ENCODE data around the gene PDZRN3.

PDZRN3 gene

DNA sequence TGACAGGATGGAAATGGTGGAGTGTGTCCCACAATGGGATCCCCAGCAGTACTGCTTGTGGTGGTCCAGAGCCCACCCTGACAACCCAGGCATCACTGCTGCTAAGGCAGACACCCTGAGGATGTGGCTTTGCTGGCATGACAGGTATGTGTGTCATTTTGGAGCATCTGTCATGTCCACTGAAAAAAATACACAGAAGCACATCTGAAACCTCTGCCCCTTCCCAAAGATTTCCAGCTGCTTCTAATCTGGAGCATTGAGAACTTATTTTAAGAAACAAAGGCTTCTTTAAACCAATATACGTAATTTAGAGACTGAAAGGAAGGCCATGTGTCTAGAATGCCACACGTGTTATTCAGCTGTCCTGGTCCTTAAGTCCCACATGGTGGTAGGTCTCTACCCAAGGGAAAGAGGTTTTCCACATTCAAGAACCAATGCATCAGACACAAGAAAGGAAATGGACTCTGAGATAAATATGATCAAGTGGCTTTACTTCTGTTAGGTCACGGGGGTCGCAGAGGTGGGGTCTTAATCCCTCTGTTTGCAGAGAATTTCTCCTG is 88.3 kb downstream of the PDZRN3 start:
- Histone ChIP-seq H3K4me1 (ENCODE audit: control insufficient read depth, insufficient read depth, low read length) (peaks cover 9% of the 10 kb centered on the region), H3K27me3 (ENCODE audit: control insufficient read depth, insufficient read depth, low read length) (no peaks in the 10 kb centered on the region), H3K4me2 (ENCODE audit: low read length) (no peak overlapping the region), H3K9ac (ENCODE audit: low read depth, low read length) (no peak overlapping the region), H3K4me3 (ENCODE audit: low read length) (no peak overlapping the region), H3K36me3 (ENCODE audit: insufficient read depth, low read length) (no peaks in the 10 kb centered on the region), H3K9me3 (replicated peaks; ENCODE audit: low read length) (no peaks in the 10 kb centered on the region)

DNA sequence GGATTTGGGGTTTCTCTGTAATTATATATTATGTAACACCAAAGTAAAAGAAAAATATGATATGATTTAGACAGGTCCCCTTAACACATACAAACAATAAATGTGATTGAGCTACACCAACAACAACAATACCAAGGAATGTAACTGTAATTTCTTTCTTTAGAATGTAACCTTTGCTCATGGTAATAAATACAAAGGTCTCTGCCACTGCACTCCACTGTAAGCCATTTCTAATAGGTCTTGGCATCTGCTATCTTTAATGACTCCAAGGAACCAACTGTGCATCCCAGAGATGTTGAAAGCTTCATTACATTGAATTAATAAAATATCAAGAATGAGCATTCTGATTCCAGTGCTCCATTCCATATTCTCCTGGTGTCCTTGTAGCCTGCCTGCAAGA is 88.8 kb downstream of the PDZRN3 start:
- Histone ChIP-seq H3K27me3 (ENCODE audit: control insufficient read depth, insufficient read depth, low read length) (no peaks in the 10 kb centered on the region), H3K4me2 (ENCODE audit: low read length) (no peak overlapping the region), H3K4me3 (ENCODE audit: low read length) (no peak overlapping the region), H3K36me3 (ENCODE audit: insufficient read depth, low read length) (no peaks in the 10 kb centered on the region), H3K9me3 (replicated peaks; ENCODE audit: low read length) (no peaks in the 10 kb centered on the region), H3K4me1 (ENCODE audit: control insufficient read depth, insufficient read depth, low read length) (peaks cover 4% of the 10 kb centered on the region), H3K9ac (ENCODE audit: low read depth, low read length) (no peak overlapping the region)

DNA sequence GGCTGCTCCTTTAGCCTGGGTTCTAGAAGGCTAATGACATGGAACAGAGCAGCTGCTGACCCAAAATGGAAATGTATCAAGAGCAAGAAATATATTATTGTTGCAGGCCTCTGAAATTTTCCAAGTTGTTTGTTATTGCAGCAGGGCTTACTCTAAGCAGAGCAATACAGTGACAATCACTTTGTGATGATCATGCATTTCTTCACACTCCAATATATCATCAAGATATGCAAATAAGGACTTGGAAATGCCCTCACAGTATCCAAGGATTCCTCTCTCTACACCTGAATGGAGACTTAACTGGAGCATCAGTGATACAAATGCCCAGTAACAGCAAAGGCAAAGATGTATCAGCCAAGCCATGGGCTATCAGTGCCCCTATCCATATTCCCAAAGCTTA is 89.6 kb downstream of the PDZRN3 start:
- H3K4me2 ChIP-seq (ENCODE audit: low read length): no peak overlapping the region
- H3K36me3 ChIP-seq (ENCODE audit: insufficient read depth, low read length): no peaks in the 10 kb centered on the region
- H3K4me1 ChIP-seq (ENCODE audit: control insufficient read depth, insufficient read depth, low read length): no peaks in the 10 kb centered on the region
- H3K4me3 ChIP-seq (ENCODE audit: low read length): no peak overlapping the region
- no peaks in the 10 kb centered on the region for H3K9me3 ChIP-seq (replicated peaks; ENCODE audit: low read length)
- H3K9ac ChIP-seq (ENCODE audit: low read depth, low read length): no peak overlapping the region
- H3K27me3 ChIP-seq (ENCODE audit: control insufficient read depth, insufficient read depth, low read length): no peaks in the 10 kb centered on the region

DNA sequence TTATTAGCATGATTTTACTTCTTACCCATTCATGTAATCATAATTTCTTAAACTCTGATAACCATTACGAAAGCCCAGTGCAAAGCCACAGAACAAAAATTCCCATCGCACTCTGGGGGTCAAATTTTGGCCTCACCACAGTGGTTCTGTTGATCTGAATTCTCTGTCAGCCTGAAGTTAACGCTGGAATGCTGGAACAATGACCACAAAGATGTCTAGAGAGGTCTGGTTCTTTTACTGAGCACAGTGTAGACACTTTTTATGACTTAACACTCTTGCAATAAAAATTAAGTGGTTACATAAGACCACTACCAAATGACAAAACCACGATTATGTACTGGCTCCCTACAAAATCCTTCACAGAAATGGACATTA is 94.7 kb downstream of the PDZRN3 start:
- H3K27me3 ChIP-seq (ENCODE audit: control insufficient read depth, insufficient read depth, low read length): no peaks in the 10 kb centered on the region
- no peak overlapping the region for H3K9ac ChIP-seq (ENCODE audit: low read depth, low read length)
- H3K4me3 ChIP-seq (ENCODE audit: low read length): no peak overlapping the region
- no peaks in the 10 kb centered on the region for H3K4me1 ChIP-seq (ENCODE audit: control insufficient read depth, insufficient read depth, low read length)
- H3K4me2 ChIP-seq (ENCODE audit: low read length): no peak overlapping the region
- H3K36me3 ChIP-seq (ENCODE audit: insufficient read depth, low read length): no peaks in the 10 kb centered on the region
- H3K9me3 ChIP-seq (replicated peaks; ENCODE audit: low read length): no peaks in the 10 kb centered on the region

DNA sequence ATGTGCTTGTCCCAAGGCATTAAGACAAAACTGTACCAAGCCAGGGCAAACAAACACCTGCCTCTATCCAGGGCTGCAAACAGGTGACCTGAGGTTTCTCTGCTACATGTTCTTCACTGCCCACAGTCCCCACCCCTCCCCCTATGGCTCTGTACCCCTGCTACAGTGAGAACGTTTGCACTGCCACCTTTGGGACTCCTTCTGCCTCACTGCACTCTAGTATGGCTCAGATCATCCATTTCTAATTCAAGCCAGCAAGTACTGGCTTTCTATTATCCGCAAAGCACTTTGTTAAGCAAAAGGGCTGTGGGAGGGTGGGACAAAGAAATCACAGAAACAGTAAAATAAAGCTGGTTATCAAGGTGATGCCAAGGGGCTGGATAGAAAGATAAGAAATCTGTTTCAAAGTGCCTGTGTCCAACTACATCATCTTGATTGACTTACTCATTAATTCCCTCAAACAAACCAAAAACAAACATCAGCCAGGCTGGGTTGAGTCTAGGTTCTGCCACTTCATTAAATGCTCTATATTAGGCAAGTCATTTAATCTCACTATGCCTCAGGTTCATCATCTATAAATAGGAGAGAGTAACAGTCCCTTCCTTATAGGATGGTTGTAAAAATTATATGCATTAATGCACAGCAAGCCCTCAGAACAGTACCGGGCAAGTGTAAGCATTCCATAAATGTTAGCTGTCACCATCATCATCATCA is 95.3 kb downstream of the PDZRN3 start:
- Histone ChIP-seq H3K27me3 (ENCODE audit: control insufficient read depth, insufficient read depth, low read length) (no peaks in the 10 kb centered on the region), H3K4me1 (ENCODE audit: control insufficient read depth, insufficient read depth, low read length) (no peaks in the 10 kb centered on the region), H3K36me3 (ENCODE audit: insufficient read depth, low read length) (no peaks in the 10 kb centered on the region), H3K9me3 (replicated peaks; ENCODE audit: low read length) (no peaks in the 10 kb centered on the region), H3K4me3 (ENCODE audit: low read length) (no peak overlapping the region), H3K9ac (ENCODE audit: low read depth, low read length) (no peak overlapping the region), H3K4me2 (ENCODE audit: low read length) (no peak overlapping the region)

DNA sequence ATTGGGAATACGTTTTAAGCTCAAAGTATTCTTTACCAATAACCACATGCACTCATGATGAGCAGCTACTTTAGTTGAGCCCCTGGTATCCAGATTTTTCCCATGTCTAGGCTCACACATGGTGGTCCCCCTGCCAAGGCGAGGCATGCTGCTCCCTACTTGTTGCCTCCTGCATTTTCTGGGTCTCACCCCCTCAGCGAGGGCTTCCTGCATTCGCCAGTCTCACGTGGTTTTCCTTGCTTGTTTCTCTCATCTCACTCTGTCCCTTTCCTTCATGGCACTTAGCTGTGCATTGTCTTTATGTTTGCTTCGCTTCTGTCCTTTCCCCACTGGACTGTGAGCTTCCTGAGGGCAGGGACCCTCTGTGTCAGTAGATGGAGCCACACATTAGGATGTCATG is 99.2 kb downstream of the PDZRN3 start:
- Histone ChIP-seq H3K27me3 (ENCODE audit: control insufficient read depth, insufficient read depth, low read length) (no peaks in the 10 kb centered on the region), H3K9ac (ENCODE audit: low read depth, low read length) (no peak overlapping the region), H3K4me2 (ENCODE audit: low read length) (no peak overlapping the region), H3K4me3 (ENCODE audit: low read length) (no peak overlapping the region), H3K4me1 (ENCODE audit: control insufficient read depth, insufficient read depth, low read length) (peaks cover 5% of the 10 kb centered on the region), H3K36me3 (ENCODE audit: insufficient read depth, low read length) (no peaks in the 10 kb centered on the region), H3K9me3 (replicated peaks; ENCODE audit: low read length) (no peaks in the 10 kb centered on the region)

DNA sequence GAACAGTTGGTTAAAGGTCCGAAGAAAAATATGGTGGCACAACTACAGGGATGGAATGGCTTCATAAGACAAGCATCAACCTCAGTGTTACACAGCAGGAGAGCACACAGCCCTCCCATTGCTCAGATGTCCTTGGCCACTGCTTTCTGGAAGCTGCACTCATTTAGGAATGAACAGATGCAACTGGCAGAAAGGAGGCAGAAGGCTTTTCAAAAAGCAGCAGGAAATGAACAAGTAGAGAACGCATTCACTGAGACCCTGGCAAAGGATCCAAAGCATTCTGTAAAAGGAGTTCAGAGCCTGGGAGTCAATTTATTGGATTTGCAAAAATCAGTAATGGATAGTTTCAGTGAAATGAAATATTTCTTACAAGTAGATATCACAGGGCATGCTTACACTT is 101.1 kb downstream of the PDZRN3 start:
- Histone ChIP-seq H3K9me3 (replicated peaks; ENCODE audit: low read length) (no peaks in the 10 kb centered on the region), H3K9ac (ENCODE audit: low read depth, low read length) (no peak overlapping the region), H3K4me1 (ENCODE audit: control insufficient read depth, insufficient read depth, low read length) (peaks cover 5% of the 10 kb centered on the region), H3K4me2 (ENCODE audit: low read length) (no peak overlapping the region), H3K36me3 (ENCODE audit: insufficient read depth, low read length) (no peaks in the 10 kb centered on the region), H3K27me3 (ENCODE audit: control insufficient read depth, insufficient read depth, low read length) (no peaks in the 10 kb centered on the region), H3K4me3 (ENCODE audit: low read length) (no peak overlapping the region)

DNA sequence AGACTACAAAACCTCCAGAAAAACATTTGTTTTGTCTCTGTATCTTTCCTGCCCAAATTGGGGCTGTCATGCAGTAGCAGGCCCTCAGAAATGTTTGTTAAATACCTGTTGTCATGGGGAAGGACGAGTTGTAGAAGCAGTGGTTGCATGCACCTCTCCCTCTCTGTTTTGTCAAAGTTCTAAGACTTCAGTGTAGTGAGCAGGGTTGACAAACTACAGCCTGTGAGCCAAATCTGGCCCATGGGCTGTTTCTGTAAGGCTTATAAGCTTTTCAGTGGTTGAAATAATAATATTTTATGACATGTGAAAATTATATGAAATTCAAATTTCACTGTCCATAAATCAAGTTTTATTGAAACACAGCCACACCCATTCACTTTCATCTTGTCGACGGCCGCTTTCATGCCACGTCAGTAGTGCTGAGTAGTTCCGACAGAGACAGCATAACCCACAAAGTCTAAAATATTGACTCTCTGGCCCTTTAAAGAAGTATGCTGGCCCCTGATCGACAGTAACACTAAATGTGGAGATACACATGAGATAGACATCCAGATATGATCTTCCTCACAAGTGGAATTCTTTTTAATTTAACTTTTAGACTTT is 102.9 kb downstream of the PDZRN3 start:
- no peaks in the 10 kb centered on the region for H3K9me3 ChIP-seq (replicated peaks; ENCODE audit: low read length)
- no peaks in the 10 kb centered on the region for H3K27me3 ChIP-seq (ENCODE audit: control insufficient read depth, insufficient read depth, low read length)
- no peaks in the 10 kb centered on the region for H3K36me3 ChIP-seq (ENCODE audit: insufficient read depth, low read length)
- H3K4me3 ChIP-seq (ENCODE audit: low read length): no peak overlapping the region
- no peak overlapping the region for H3K4me2 ChIP-seq (ENCODE audit: low read length)
- peaks cover 5% of the 10 kb centered on the region for H3K4me1 ChIP-seq (ENCODE audit: control insufficient read depth, insufficient read depth, low read length)
- no peak overlapping the region for H3K9ac ChIP-seq (ENCODE audit: low read depth, low read length)

DNA sequence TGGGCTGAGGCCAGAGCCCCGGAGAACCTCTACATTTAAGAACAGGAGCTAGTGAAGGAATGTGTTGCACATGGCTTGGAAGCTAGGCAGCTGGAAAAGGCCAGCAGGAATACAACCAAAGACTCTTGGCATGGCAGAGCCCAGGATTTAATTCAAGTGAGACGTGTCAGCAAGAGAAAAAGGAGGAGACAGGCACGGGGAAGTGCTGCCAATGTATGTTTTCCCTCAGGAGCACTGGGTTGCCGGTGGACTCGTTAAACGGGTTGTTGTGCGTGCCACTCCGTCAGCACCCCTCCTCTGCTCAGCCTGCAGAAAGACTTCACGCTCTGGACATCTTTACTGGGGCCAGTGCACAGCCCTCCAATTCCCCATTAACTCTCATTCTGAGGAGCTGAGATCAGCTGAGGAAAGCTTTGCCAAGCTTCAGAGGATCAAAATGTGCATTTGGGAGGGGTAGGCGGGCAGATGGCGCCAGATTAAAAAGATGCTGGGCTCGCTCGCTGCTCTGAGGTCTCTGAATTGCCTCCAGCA is 103.7 kb downstream of the PDZRN3 start:
- Histone ChIP-seq H3K4me2 (ENCODE audit: low read length) (no peak overlapping the region), H3K4me1 (ENCODE audit: control insufficient read depth, insufficient read depth, low read length) (peaks cover 5% of the 10 kb centered on the region), H3K9me3 (replicated peaks; ENCODE audit: low read length) (no peaks in the 10 kb centered on the region), H3K4me3 (ENCODE audit: low read length) (no peak overlapping the region), H3K36me3 (ENCODE audit: insufficient read depth, low read length) (no peaks in the 10 kb centered on the region), H3K27me3 (ENCODE audit: control insufficient read depth, insufficient read depth, low read length) (no peaks in the 10 kb centered on the region), H3K9ac (ENCODE audit: low read depth, low read length) (no peak overlapping the region)

DNA sequence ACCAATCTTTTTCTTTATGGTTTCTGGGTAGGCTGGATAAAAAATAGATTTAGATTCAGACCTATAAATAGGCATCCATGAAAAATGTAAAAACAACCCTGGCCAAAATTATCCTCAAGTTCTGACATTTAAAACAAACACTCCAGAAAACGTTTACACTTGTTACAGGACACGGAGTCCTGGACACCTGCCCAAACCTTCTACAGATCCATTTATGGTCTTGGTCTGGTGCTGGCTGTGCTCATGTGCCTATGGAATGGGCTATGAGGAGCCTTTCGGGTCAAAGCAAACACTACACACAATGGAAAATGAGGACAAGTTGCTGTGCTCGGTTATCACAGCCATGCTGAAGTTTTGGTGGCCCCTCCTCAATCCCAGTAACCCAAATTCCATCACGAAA is 108.1 kb downstream of the PDZRN3 start:
- Histone ChIP-seq H3K4me1 (ENCODE audit: control insufficient read depth, insufficient read depth, low read length) (peaks cover 5% of the 10 kb centered on the region), H3K4me3 (ENCODE audit: low read length) (no peak overlapping the region), H3K36me3 (ENCODE audit: insufficient read depth, low read length) (no peaks in the 10 kb centered on the region), H3K27me3 (ENCODE audit: control insufficient read depth, insufficient read depth, low read length) (no peaks in the 10 kb centered on the region), H3K9ac (ENCODE audit: low read depth, low read length) (no peak overlapping the region), H3K4me2 (ENCODE audit: low read length) (no peak overlapping the region), H3K9me3 (replicated peaks; ENCODE audit: low read length) (no peaks in the 10 kb centered on the region)

DNA sequence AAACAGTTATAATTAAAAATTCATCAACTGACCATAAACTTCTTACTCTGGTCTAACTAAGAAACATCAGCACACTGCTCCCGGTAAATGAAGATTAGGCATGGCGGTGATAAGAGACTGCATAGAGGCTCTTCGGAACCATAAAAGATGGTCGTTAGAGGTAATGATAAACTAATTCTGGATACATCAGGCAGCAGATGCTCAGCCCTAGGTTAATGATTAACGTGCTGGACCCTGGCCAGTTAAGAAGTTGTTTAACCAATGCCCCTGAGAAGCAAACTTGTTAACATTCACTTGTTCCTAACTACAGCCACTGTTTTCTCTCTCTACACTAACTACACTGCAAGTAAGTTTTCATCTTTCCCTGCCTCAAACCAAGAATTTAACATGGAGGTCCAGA is 111.5 kb downstream of the PDZRN3 start:
- peaks cover 9% of the 10 kb centered on the region for H3K4me1 ChIP-seq (ENCODE audit: control insufficient read depth, insufficient read depth, low read length)
- H3K9me3 ChIP-seq (replicated peaks; ENCODE audit: low read length): no peaks in the 10 kb centered on the region
- H3K4me2 ChIP-seq (ENCODE audit: low read length): no peak overlapping the region
- H3K9ac ChIP-seq (ENCODE audit: low read depth, low read length): no peak overlapping the region
- H3K4me3 ChIP-seq (ENCODE audit: low read length): no peak overlapping the region
- no peaks in the 10 kb centered on the region for H3K36me3 ChIP-seq (ENCODE audit: insufficient read depth, low read length)
- no peaks in the 10 kb centered on the region for H3K27me3 ChIP-seq (ENCODE audit: control insufficient read depth, insufficient read depth, low read length)
